IPS DF 6.9 (cell line): Measurements from ENCODE around the gene COCH.

Experiments used
- DNase-seq: peaks from one replicate; pipeline ENCODE4 v3.0.0-alpha.2; 2013; ENCODE audit warnings: low read depth, low spot score
- H3K27ac ChIP-seq: one replicate; pipeline ENCODE4 v1.5.1; 2013; ENCODE audit warnings: low read length, control low read depth
- H3K27me3 ChIP-seq: 2 replicates; pipeline ENCODE4 v1.6.1; 2013; ENCODE audit warnings: mild to moderate bottlenecking, low read length; ENCODE audit not compliant: control insufficient read depth, insufficient read depth
- H3K36me3 ChIP-seq: 2 replicates; pipeline ENCODE4 v1.6.1; 2013; ENCODE audit warnings: low read length; ENCODE audit not compliant: control insufficient read depth, insufficient read depth
- H3K4me1 ChIP-seq: 2 replicates; pipeline ENCODE4 v1.6.1; 2013; ENCODE audit warnings: low read length; ENCODE audit not compliant: control insufficient read depth, insufficient read depth
- H3K4me3 ChIP-seq: 2 replicates; pipeline ENCODE4 v1.5.1; 2013; ENCODE audit warnings: mild to moderate bottlenecking, low read length
- H3K9me3 ChIP-seq: 2 replicates; pipeline ENCODE4 v1.6.1; 2013; ENCODE audit warnings: low read length, inconsistent platforms; ENCODE audit not compliant: control insufficient read depth, insufficient read depth
- WGBS: extraction: QIAGEN DNeasy Blood & Tissue Kit; methylation state at CpG from one replicate; pipeline ENCODE4 v1.1.7; 2013; ENCODE audit warnings: mixed read lengths, missing lambda C conversion rate; ENCODE audit not compliant: insufficient read length, insufficient coverage; 5-methylcytosine and 5-hydroxymethylcytosine counted together

The COCH gene

DNA sequence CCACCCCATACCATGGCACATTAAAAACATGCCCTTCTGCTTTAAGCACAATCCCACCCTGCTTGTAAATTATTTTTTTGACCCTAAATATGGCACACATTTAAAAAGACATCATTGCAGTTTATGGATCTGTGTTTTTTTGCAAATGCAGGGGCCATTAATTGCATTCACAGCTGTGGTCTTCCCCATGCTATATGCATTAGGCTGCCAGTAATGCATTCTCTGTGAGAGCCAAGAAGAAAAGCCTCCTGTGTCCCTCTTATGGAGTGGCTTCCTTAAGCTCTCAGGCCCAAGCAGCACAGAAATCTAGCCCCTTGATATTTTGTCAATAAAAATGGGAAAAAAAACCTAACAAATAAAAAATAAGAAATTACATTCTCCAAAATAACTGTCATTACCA, 20.4 kb upstream of the COCH start:
- DNase-seq: no peak
- Histone ChIP-seq H3K27ac (no peak overlapping the region), H3K36me3 (no peaks in the 10 kb centered on the region), H3K4me1 (0 out of 2 replicates have a peak, but pooled peaks cover 1% of the 10 kb centered on the region), H3K9me3 (no peaks in the 10 kb centered on the region), H3K4me3 (no peak overlapping the region), H3K27me3 (no peaks in the 10 kb centered on the region)

GRCh38 chr14:30854492-30854891, 19.9 kb upstream of the COCH start:
- Histone ChIP-seq H3K9me3 (no peaks in the 10 kb centered on the region), H3K27ac (no peak overlapping the region), H3K4me3 (no peak overlapping the region), H3K36me3 (no peaks in the 10 kb centered on the region), H3K4me1 (0 out of 2 replicates have a peak, but pooled peaks cover 1% of the 10 kb centered on the region), H3K27me3 (no peaks in the 10 kb centered on the region)
- no peak for DNase-seq

- H3K9me3 ChIP-seq: no peaks in the 10 kb centered on the region
- WGBS: no CpG with 5 or more reads among the region's 6 CpGs
- DNase-seq: no peak
- 0 out of 2 replicates have a peak, but pooled peaks cover 1% of the 10 kb centered on the region for H3K4me1 ChIP-seq
- no peak overlapping the region for H3K4me3 ChIP-seq
- H3K27me3 ChIP-seq: no peaks in the 10 kb centered on the region
- H3K36me3 ChIP-seq: no peaks in the 10 kb centered on the region
- H3K27ac ChIP-seq: no peak overlapping the region
These were observed 18.9 kb upstream of the COCH start for GRCh38 chr14:30855345-30856037.

DNA sequence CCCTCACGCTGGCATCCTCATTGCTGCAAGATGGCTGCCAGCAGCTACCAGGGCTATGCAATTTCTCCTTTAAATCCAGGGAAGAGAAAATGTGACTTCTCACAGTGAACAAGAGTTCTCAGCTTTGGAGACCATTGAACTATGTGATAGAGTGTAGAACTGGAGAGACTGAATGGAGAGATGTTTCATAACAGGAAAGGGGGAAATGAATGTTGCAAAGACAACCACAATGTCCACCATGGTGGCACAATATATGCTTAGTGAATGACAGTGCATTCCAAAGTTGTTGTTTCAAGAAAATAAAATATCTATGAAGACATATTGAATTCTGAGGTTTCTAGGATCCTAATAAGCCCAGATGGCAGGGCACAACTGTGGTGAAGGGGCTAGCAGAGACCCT, 13.2 kb upstream of the COCH start:
- Histone ChIP-seq H3K27me3 (no peaks in the 10 kb centered on the region), H3K4me3 (no peak overlapping the region), H3K9me3 (no peaks in the 10 kb centered on the region), H3K36me3 (no peaks in the 10 kb centered on the region), H3K27ac (no peak overlapping the region), H3K4me1 (no peaks in the 10 kb centered on the region)
- no peak for DNase-seq
- WGBS: no CpG with 5 or more reads among the region's 1 CpG

DNA sequence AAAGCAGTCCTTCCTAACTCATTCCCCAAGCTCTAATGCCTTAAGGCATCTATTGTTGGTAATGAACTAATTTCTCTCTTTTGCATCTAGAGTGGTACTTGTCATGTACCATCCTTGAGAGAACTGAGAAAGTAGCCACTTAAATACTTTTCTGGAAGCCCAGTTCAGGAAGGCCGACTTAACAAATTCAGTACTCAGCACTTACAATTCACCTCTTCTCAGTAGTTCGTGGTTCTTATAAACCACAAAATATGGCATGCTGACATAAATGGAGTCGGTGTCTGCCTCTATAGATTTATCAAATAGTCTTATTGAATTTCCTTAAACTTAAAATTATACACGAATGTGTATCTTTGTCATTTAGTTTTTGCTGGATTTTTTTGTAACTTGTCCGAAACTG, 9.4 kb upstream of the COCH start:
- Histone ChIP-seq H3K9me3 (no peaks in the 10 kb centered on the region), H3K36me3 (no peaks in the 10 kb centered on the region), H3K27ac (no peak overlapping the region), H3K4me3 (no peak overlapping the region), H3K4me1 (no peaks in the 10 kb centered on the region), H3K27me3 (no peaks in the 10 kb centered on the region)
- WGBS: no CpG with 5 or more reads among the region's 5 CpGs
- no peak for DNase-seq

DNA sequence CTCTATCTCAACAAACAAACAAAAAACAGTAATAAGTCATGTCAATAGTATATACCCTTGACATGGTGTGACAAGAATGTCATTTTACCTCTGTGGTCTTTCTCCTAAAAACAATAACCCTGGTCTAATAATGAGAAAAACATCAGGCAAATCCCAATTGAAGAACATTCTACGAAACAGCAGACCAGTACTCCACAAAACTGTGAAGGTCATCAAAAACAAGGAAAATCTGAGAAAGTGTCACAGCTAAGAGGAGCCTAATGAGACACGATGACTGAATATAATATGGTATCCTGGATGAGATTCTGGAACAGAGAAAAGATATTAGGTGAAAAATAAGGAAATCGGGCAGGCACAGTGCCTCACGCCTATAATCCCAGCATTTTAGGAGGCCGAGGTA, 5.6 kb upstream of the COCH start:
- Histone ChIP-seq H3K27me3 (peaks cover 3% of the 10 kb centered on the region; the same call in 1 of the 2 replicates), H3K4me3 (no peak overlapping the region), H3K36me3 (no peaks in the 10 kb centered on the region), H3K4me1 (0 out of 2 replicates have a peak, but pooled peaks cover 3% of the 10 kb centered on the region), H3K27ac (no peak overlapping the region), H3K9me3 (no peaks in the 10 kb centered on the region)
- no peak for DNase-seq
- WGBS: no CpG with 5 or more reads among the region's 5 CpGs

DNA sequence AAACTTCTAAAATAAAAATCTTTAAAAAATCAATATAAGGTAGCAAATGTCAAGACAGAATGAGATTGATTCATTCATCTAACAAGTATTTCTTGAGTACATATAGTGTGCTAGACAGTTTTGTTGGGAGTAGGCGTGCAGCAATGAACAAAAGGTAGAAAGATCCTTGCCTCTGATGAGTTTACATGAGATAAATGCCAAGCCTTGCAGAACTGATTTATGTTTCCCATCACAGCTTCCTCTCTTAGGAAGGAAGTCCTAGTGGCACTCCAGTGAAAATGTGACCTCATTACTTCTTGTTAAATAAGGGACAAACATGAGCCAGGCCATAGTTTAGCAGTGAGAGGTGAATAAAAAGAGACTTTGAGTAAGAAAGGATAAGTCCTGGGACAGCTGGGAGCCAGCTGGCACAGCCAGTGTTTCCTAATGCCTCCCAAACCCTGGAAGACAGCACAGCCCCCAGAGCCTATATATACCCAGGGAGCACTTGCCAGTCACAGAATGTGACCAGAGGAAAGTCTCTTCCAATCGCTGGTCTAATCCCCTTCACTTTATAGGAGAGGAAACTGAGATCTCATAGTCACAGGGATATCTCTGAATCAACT, 4.7 kb upstream of the COCH start:
- WGBS: no CpG with 5 or more reads among the region's 2 CpGs
- Histone ChIP-seq H3K36me3 (no peaks in the 10 kb centered on the region), H3K9me3 (no peaks in the 10 kb centered on the region), H3K27ac (no peak overlapping the region), H3K27me3 (peaks cover 7% of the 10 kb centered on the region; the same call in 1 of the 2 replicates), H3K4me1 (0 out of 2 replicates have a peak, but pooled peaks cover 3% of the 10 kb centered on the region), H3K4me3 (no peak overlapping the region)
- DNase-seq: no peak

DNA sequence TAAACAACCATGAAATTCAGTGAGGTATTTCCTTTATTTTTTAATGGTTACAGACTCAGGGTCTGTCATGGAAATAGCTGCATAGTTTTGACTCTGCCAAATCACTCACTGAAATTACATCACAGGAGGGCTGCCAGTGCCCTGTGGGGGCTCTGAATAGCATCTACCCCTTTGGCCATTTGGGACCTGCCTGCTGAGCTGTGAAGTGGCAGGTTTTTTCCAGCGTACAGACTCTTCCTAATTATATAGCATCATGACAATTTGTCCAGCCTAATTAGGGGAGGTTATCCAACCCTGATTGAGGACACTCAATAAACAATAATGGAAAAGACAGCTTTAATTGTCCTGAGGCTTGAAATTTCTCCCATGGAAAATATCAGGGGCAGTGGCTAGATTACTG, 1.8 kb upstream of the COCH start:
- no peak overlapping the region for H3K4me3 ChIP-seq
- no CpG with 5 or more reads among the region's 1 CpG for WGBS
- H3K27ac ChIP-seq: no peak overlapping the region
- peaks cover 17% of the 10 kb centered on the region; the same call in 1 of the 2 replicates for H3K27me3 ChIP-seq
- 0 out of 2 replicates have a peak, but pooled peaks cover 3% of the 10 kb centered on the region for H3K4me1 ChIP-seq
- DNase-seq: no peak
- no peaks in the 10 kb centered on the region for H3K36me3 ChIP-seq
- H3K9me3 ChIP-seq: no peaks in the 10 kb centered on the region

DNA sequence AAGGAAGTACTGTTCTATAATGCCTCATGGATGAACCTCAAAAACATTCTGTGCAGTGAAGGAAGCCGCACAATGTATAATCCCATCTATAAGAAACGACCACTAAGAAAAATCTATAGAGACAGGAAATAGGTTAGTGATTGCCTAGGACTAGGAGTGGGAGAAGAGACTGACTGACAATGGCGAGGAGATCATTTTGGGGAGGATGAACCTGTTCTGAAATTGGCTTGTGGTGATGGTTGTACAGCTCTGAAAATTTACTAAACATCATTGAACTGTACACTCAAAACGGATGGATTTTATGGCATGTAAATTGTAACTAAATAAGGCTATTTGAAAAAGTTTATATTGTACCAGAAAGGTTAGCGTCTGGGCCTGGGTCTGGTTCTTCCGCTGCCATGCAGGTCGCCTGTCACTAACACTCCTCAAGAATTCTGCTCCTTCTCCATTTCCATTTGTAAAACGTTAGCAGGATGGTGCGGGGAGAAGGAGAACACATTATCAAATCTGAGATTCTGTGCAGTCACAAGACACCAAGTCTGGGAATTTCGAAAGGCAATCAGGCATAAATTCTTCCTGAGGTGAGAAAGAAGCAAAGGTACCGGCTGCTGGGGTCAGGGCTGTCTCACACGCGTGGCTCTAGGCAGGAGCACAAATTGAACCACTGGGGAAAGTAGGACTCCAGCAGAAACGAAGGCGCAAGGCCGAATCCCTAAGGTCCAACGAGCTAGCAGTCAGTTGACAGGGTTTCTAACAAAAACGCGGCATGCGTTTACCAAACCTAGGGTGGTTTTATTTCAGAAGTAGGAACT, 845 bp upstream of the COCH start:
- H3K27ac ChIP-seq: no peak overlapping the region
- H3K4me1 ChIP-seq: 0 out of 2 replicates have a peak, but pooled peaks cover 3% of the 10 kb centered on the region

DNA sequence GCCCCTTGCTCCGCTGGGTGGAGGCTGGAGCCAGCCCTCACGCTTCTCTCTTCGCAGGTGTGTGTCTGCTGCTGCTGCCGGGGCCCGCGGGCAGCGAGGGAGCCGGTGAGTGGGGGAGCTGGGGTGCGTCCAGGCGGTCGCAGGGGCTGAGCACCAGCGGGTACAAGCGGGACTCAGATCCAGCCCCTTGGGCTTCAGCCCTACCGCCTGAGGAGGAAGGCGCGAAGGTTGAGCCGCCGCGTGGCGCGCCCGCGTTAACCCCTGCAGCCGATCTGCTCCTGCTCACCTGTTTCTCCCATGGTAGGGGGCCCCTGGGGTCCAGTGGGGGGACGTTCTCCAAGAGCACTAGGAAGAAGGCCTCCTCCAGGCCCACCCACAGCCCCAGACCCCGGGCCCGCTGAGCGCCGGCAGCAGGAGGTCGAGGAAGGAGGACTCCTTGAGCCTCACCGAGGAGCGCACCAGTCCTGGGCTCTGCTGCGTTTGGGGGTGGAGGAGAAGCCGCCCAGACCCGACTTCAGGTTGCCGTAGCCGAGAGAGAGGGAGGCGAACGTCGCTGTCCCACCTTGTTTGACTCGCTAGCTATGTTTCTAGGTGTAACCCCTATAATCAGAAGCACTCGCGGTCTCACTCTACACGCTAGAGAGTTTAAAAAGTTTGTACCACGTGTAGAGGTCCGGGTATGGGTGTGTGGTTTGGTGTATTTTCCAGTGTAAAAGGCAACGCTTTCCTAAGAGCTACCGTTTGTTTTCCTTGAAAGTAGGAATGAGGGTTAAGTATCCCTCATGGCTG, 834 bp downstream of the COCH start:
- DNase-seq: no peak
- H3K4me1 ChIP-seq: 0 out of 2 replicates have a peak, but pooled peaks cover 3% of the 10 kb centered on the region
- H3K27me3 ChIP-seq: peaks cover 17% of the 10 kb centered on the region; the same call in 1 of the 2 replicates
- no peak overlapping the region for H3K27ac ChIP-seq
- no peaks in the 10 kb centered on the region for H3K36me3 ChIP-seq
- H3K9me3 ChIP-seq: no peaks in the 10 kb centered on the region
- H3K4me3 ChIP-seq: peak overlapping the region; percentile 25; the same call in 1 of the 2 replicates
- no CpG with 5 or more reads among the region's 48 CpGs for WGBS

More for the DNA sequence above, 845 bp upstream of the COCH start:
- Histone ChIP-seq H3K9me3 (no peaks in the 10 kb centered on the region), H3K27me3 (peaks cover 17% of the 10 kb centered on the region; the same call in 1 of the 2 replicates), H3K4me3 (peak overlapping the region; percentile 25; the same call in 1 of the 2 replicates), H3K36me3 (no peaks in the 10 kb centered on the region)
- WGBS: no CpG with 5 or more reads among the region's 20 CpGs
- DNase-seq: no peak
